CD14-positive monocyte (primary cell): ENCODE results near the gene PREP. TPM values are rescaled to one million over a fixed set of nuclear protein-coding genes. Genes with fewer than 3 reads are reported as not detected.
A peak's percentile ranks its signal among the peaks of the same experiment; 100 is the strongest.

Experiments
- DNase-seq, 3 donors: peaks; one replicate each; pipeline ENCODE4 v3.0.0-alpha.2; 2011 to 2022
- H2AFZ ChIP-seq: 2 replicates; pipeline ENCODE4 v1.6.0; 2012; ENCODE audit warnings: mild to moderate bottlenecking, low read depth, low read length, inconsistent platforms; ENCODE audit not compliant: insufficient read depth, poor library complexity, severe bottlenecking
- H3K27ac ChIP-seq, 2 donors: 1 replicate in 1 of 2; 2 replicates in 1 of 2; pipeline ENCODE4 v1.5.1; 2012 to 2013; ENCODE audit warnings: low read length in 2 of 2, control low read depth in 1 of 2, inconsistent platforms in 1 of 2, low read depth in 1 of 2, mild to moderate bottlenecking in 1 of 2
- H3K27me3 ChIP-seq, 2 donors: one replicate each; pipeline versions ENCODE4 v1.6.0 to v1.6.1; 2011 to 2013; ENCODE audit warnings: low read length in 2 of 2; ENCODE audit not compliant: control insufficient read depth in 2 of 2, insufficient read depth in 2 of 2
- H3K36me3 ChIP-seq, 2 donors: replicated peaks in 1 of 2; 1 replicate in 1 of 2; 2 replicates in 1 of 2; pipeline versions ENCODE4 v1.5.1 to v1.6.1; 2012 to 2013; ENCODE audit warnings: low read length in 2 of 2, control low read depth in 1 of 2, inconsistent platforms in 1 of 2, mild to moderate bottlenecking in 1 of 2; ENCODE audit not compliant: insufficient read depth in 2 of 2, control insufficient read depth in 1 of 2
- H3K4me1 ChIP-seq, 2 donors: 1 replicate in 1 of 2; 2 replicates in 1 of 2; pipeline versions ENCODE4 v1.5.1 to v1.6.1; 2012 to 2013; ENCODE audit warnings: low read length in 2 of 2, control low read depth in 1 of 2, inconsistent platforms in 1 of 2, mild to moderate bottlenecking in 1 of 2, moderate library complexity in 1 of 2; ENCODE audit not compliant: insufficient read depth in 2 of 2, control insufficient read depth in 1 of 2
- H3K4me2 ChIP-seq: replicated peaks from 2 replicates; pipeline ENCODE3; 2012; ENCODE audit warnings: low read length, moderate library complexity, mild to moderate bottlenecking; ENCODE audit not compliant: poor library complexity, severe bottlenecking; ENCODE audit errors: extremely low read depth
- H3K4me3 ChIP-seq, 3 experiments: fragments of 200-600 bp in 1 of 3; sonication (generic) in 1 of 3; replicated peaks in 1 of 3; 1 replicate in 2 of 3; 2 replicates in 1 of 3; pipeline ENCODE4 v1.5.1; 2011 to 2013; ENCODE audit warnings: low read length in 3 of 3, mild to moderate bottlenecking in 3 of 3, control low read depth in 2 of 3, low read depth in 2 of 3, inconsistent platforms in 1 of 3, moderate library complexity in 1 of 3
- H3K79me2 ChIP-seq: 2 replicates; pipeline ENCODE4 v1.6.0; 2012; ENCODE audit warnings: mild to moderate bottlenecking, control low read depth, inconsistent platforms, low read length, moderate library complexity; ENCODE audit not compliant: insufficient read depth
- H3K9ac ChIP-seq: 2 replicates; pipeline ENCODE4 v1.6.0; 2017; ENCODE audit warnings: low read length, mild to moderate bottlenecking; ENCODE audit not compliant: insufficient read depth, poor library complexity, severe bottlenecking
- H3K9me3 ChIP-seq, 2 donors: replicated peaks in 1 of 2; 1 replicate in 1 of 2; 2 replicates in 1 of 2; pipeline versions ENCODE4 v1.5.1 to v1.6.1; 2012 to 2013; ENCODE audit warnings: low read length in 2 of 2, control low read depth in 1 of 2; ENCODE audit not compliant: control insufficient read depth in 1 of 2, insufficient read depth in 1 of 2
- H4K20me1 ChIP-seq: 2 replicates; pipeline ENCODE4 v1.6.0; 2012; ENCODE audit warnings: mild to moderate bottlenecking, low read length, control low read depth, moderate library complexity; ENCODE audit not compliant: insufficient read depth
- H3K27ac Mint-ChIP-seq, 7 donors: one replicate each; pipeline ENCODE4 v1.8.0; 2020; ENCODE audit warnings: mild to moderate bottlenecking in 7 of 7, mixed read lengths in 7 of 7, moderate library complexity in 6 of 7, inconsistent platforms in 2 of 7
- H3K27me3 Mint-ChIP-seq, 3 donors: one replicate each; pipeline ENCODE4 v1.8.0; 2021 to 2022; ENCODE audit warnings: low read depth in 3 of 3, mild to moderate bottlenecking in 3 of 3, mixed read lengths in 3 of 3, moderate library complexity in 3 of 3, inconsistent platforms in 1 of 3
- H3K36me3 Mint-ChIP-seq, 2 donors: one replicate each; pipeline ENCODE4 v1.8.0; 2020; ENCODE audit warnings: mixed read lengths in 2 of 2, inconsistent platforms in 1 of 2, mild to moderate bottlenecking in 1 of 2
- H3K4me1 Mint-ChIP-seq: one replicate; pipeline ENCODE4 v1.8.0; 2020; ENCODE audit warnings: mild to moderate bottlenecking, mixed read lengths
- H3K4me3 Mint-ChIP-seq, 2 donors: one replicate each; pipeline ENCODE4 v1.8.0; 2020; ENCODE audit warnings: mild to moderate bottlenecking in 2 of 2, mixed read lengths in 2 of 2, moderate library complexity in 1 of 2
- H3K9me3 Mint-ChIP-seq, 7 donors: one replicate each; pipeline ENCODE4 v1.8.0; 2020 to 2022; ENCODE audit warnings: mixed read lengths in 7 of 7, mild to moderate bottlenecking in 6 of 7, moderate library complexity in 6 of 7, inconsistent platforms in 2 of 7
- CTCF ChIP-seq: fragments of 200-600 bp; IDR thresholded peaks from one replicate; pipeline ENCODE4 v1.8.0; 2022; ENCODE audit warnings: antibody characterized with exemption, mild to moderate bottlenecking
- WGBS: methylation state at CpG from one replicate; pipeline ENCODE4 v1.1.5; 2013; ENCODE audit warnings: missing lambda C conversion rate; ENCODE audit not compliant: insufficient coverage; 5-methylcytosine and 5-hydroxymethylcytosine counted together
- intact Hi-C, 2 donors: fragments of 100-400 bp; cut with micrococcal nuclease; formaldehyde crosslinking; loops; one replicate each; pipeline versions ENCODE4 v1.15.0 to v1.15.1; 2023
- polyA plus RNA-seq, 3 donors: library from polyadenylated mRNA; depleted of rRNA in 1 of 3; unstranded in 2 of 3; stranded (reverse) in 1 of 3; fragments of 300-500 nt in 2 of 3; fragments of >200 nt in 1 of 3; fragmentation: Illumina TruSeq in 2 of 3; gene quantifications; 1 replicate in 2 of 3; 2 replicates in 1 of 3; pipeline ENCODE4 v1.2.3, GENCODE V29; 2012 to 2021

PREP gene
- polyA plus RNA-seq, 3 donors = 21.4 to 40.8 (median 30.7) TPM

- intact Hi-C loops = no loop called here
- Mint-ChIP-seq H3K27ac (peak overlapping the region in 6 of 7 donors; percentile 89 to 97 (median 90)), H3K27me3 (peaks cover 5 to 9% (median 7%) of the 10 kb centered on the region in 3 donors), H3K4me3 (peak overlapping the region; percentile 96 to 100), H3K36me3 (peaks cover 12 to 15% of the 10 kb centered on the region in 2 donors), H3K4me1 (peaks cover 43% of the 10 kb centered on the region), H3K9me3 (no peaks in the 10 kb centered on the region)
- peaks cover 0 to 2% of the 10 kb centered on the region in 2 donors for H3K27me3 ChIP-seq
- H3K9me3 ChIP-seq = no peaks in the 10 kb centered on the region
- H3K4me3 ChIP-seq = peak overlapping the region; percentile 67 to 95 (median 72)
- H3K9ac ChIP-seq = peak overlapping the region; percentile 84
- peaks cover 55% of the 10 kb centered on the region for H3K79me2 ChIP-seq
- peak overlapping the region; percentile 95 for H3K4me2 ChIP-seq
- 86% methylated on average over 4 of the region's 8 CpGs for WGBS
- peaks cover 25 to 29% of the 10 kb centered on the region in 2 donors for H3K4me1 ChIP-seq
- peaks cover 7 to 17% of the 10 kb centered on the region in 2 donors for H3K36me3 ChIP-seq
- DNase-seq = no peak
- peaks cover 45% of the 10 kb centered on the region for H4K20me1 ChIP-seq
- H2AFZ ChIP-seq = peak overlapping the region; percentile 88
- TF ChIP-seq CTCF = no peak
- peak overlapping the region in 1 of 2 donors; percentile 84 for H3K27ac ChIP-seq
These were observed 1.4 kb downstream of the PREP start for GRCh38 chr6:105401247-105402089.

- H3K4me1 Mint-ChIP-seq = peaks cover 43% of the 10 kb centered on the region
- intact Hi-C loops = no loop called here
- peak overlapping the region; percentile 8 to 63 for H3K4me3 Mint-ChIP-seq
- Histone ChIP-seq H3K27me3 (peaks cover 0 to 2% of the 10 kb centered on the region in 2 donors), H2AFZ (no peak overlapping the region), H3K79me2 (peaks cover 55% of the 10 kb centered on the region), H3K27ac (peak overlapping the region in 1 of 2 donors; percentile 62), H3K36me3 (peaks cover 17 to 26% of the 10 kb centered on the region in 2 donors), H4K20me1 (peaks cover 45% of the 10 kb centered on the region), H3K9ac (peak overlapping the region; percentile 18), H3K9me3 (no peaks in the 10 kb centered on the region), H3K4me2 (peak overlapping the region; percentile 95), H3K4me1 (peaks cover 25 to 29% of the 10 kb centered on the region in 2 donors), H3K4me3 (peak overlapping the region in 1 of 3 experiments; percentile 19)
- peaks cover 5 to 9% (median 5%) of the 10 kb centered on the region in 3 donors for H3K27me3 Mint-ChIP-seq
- H3K27ac Mint-ChIP-seq = peak overlapping the region; percentile 26 to 82 (median 65)
- DNase-seq = peak; percentile 38 to 59 (median 56)
- H3K36me3 Mint-ChIP-seq = peaks cover 22 to 25% of the 10 kb centered on the region in 2 donors
- no peaks in the 10 kb centered on the region for H3K9me3 Mint-ChIP-seq
- TF ChIP-seq CTCF = no peak
- WGBS = 0% methylated on average over 1 of the region's 3 CpGs
These were observed 2.4 kb downstream of the PREP start for GRCh38 chr6:105400501-105400900.
